ENCODE results near the gene INIP. TPM values are rescaled to one million over a fixed set of nuclear protein-coding genes. Genes with fewer than 3 reads are reported as not detected.

INIP gene
- total RNA-seq, 1 experiment from 2014 or later: 24.5 TPM

DNA sequence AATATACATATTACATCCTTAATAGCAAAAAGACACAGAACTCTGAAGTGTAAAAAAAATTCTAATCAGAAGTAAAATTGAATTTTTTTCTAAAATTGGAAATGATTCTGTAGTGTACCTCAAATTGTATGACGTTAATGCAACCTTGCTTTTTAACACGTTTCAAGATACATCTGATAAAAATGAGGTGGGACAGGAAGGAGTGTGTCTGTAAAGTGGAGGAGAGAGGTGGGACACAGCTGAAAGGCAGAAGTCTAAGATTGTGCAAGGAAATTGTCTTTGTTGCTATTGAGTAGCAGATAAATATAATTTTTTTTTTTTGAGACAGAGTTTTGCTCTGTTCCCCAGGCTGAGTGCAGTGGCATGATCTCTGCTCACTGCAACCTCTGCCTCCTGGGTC is 17.0 kb upstream of the INIP start:
- no peaks in the 10 kb centered on the region; the same call in 1 of the 2 replicates for H3K79me2 ChIP-seq (ENCODE audit: insufficient read depth, low read length)
- H2AFZ ChIP-seq (ENCODE audit: low read length): no peak overlapping the region
- no peak overlapping the region for H3K23ac ChIP-seq (ENCODE audit: insufficient read length, low read depth, low read length)
- H4K5ac ChIP-seq (ENCODE audit: insufficient read length, low read depth, low read length): no peak overlapping the region
- Mint-ChIP-seq H3K4me1 (no peaks in the 10 kb centered on the region), H3K4me3 (no peak overlapping the region), H3K9me3 (no peaks in the 10 kb centered on the region; a peak in 1 of 5 replicates), H3K36me3 (ENCODE audit: insufficient read depth in 1 of 3, low read depth in 3 of 3) (no peaks in the 10 kb centered on the region), H3K27me3 (ENCODE audit: low read depth) (no peaks in the 10 kb centered on the region; the same call in 1 of the 2 replicates), H3K27ac (no peak overlapping the region)
- H2AK5ac ChIP-seq (ENCODE audit: insufficient read length, low read length): no peak overlapping the region
- no peaks in the 10 kb centered on the region for H4K20me1 ChIP-seq (ENCODE audit: control insufficient read depth, insufficient read depth, insufficient read length)
- no peak overlapping the region for H2BK120ac ChIP-seq (ENCODE audit: low read depth, low read length, poor library complexity, severe bottlenecking)
- H3K9ac ChIP-seq (ENCODE audit: extremely low read depth, insufficient read length, low read length): no peak overlapping the region
- H4K91ac ChIP-seq (ENCODE audit: insufficient read length, low read depth, low read length): no peak overlapping the region
- H3T11ph ChIP-seq (ENCODE audit: low read length): no peak overlapping the region
- H3K4ac ChIP-seq (ENCODE audit: low read depth, low read length): no peak overlapping the region
- no peak overlapping the region for H2BK5ac ChIP-seq (ENCODE audit: insufficient read length, low read length)
- H3K56ac ChIP-seq (ENCODE audit: insufficient read length, low read depth, low read length): no peak overlapping the region
- no peak overlapping the region for H3K18ac ChIP-seq (ENCODE audit: insufficient read length, low read depth, low read length)
- H4K8ac ChIP-seq (replicated peaks; ENCODE audit: insufficient read length, low read depth, low read length): no peak overlapping the region
- no peaks in the 10 kb centered on the region for H3K9me3 ChIP-seq (ENCODE audit: control insufficient read depth, low read depth, low read length)
- no peak overlapping the region for H3K27ac ChIP-seq (ENCODE audit: insufficient read length, low read depth, low read length)
- H3K79me1 ChIP-seq (ENCODE audit: insufficient read depth, low read depth, low read length, poor library complexity, severe bottlenecking): no peaks in the 10 kb centered on the region
- no peaks in the 10 kb centered on the region for H3K23me2 ChIP-seq (ENCODE audit: insufficient read length, low read depth, low read length, poor library complexity, severe bottlenecking)
- no peaks in the 10 kb centered on the region for H3K27me3 ChIP-seq (ENCODE audit: insufficient read depth, low read length)
- no peak overlapping the region for H2BK12ac ChIP-seq (ENCODE audit: insufficient read length, low read depth, low read length)
- TF ChIP-seq, protein P1, sequence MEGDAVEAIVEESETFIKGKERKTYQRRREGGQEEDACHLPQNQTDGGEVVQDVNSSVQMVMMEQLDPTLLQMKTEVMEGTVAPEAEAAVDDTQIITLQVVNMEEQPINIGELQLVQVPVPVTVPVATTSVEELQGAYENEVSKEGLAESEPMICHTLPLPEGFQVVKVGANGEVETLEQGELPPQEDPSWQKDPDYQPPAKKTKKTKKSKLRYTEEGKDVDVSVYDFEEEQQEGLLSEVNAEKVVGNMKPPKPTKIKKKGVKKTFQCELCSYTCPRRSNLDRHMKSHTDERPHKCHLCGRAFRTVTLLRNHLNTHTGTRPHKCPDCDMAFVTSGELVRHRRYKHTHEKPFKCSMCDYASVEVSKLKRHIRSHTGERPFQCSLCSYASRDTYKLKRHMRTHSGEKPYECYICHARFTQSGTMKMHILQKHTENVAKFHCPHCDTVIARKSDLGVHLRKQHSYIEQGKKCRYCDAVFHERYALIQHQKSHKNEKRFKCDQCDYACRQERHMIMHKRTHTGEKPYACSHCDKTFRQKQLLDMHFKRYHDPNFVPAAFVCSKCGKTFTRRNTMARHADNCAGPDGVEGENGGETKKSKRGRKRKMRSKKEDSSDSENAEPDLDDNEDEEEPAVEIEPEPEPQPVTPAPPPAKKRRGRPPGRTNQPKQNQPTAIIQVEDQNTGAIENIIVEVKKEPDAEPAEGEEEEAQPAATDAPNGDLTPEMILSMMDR (conservative IDR thresholded peaks at IDR 0.05): no peak
- H2BK20ac ChIP-seq (ENCODE audit: low read depth, low read length, poor library complexity, severe bottlenecking): no peak overlapping the region
- no peak overlapping the region for H3K14ac ChIP-seq (ENCODE audit: insufficient read depth, low read length)
- H2BK15ac ChIP-seq (ENCODE audit: low read depth, low read length): no peak overlapping the region
- no CpG with 5 or more reads among the region's 2 CpGs for WGBS (ENCODE audit: extremely low coverage, insufficient read length, low lambda C conversion rate)
- DNase-seq: no peak
- H3K4me1 ChIP-seq (ENCODE audit: insufficient read depth, low read length): no peaks in the 10 kb centered on the region
- H3K4me2 ChIP-seq (ENCODE audit: insufficient read depth, insufficient read length, low read length): no peak overlapping the region

Data from H9 (cell line).